BLaER1 (cell line): ENCODE results near the gene ADAMTS6.

ENCODE experiments used
- H3K27ac ChIP-seq: shearing (Covaris generic); formaldehyde crosslinking; 2 replicates; pipeline ENCODE4 v1.8.1; 2022
- H3K27me3 ChIP-seq: shearing (Covaris generic); formaldehyde crosslinking; 2 replicates; pipeline ENCODE4 v1.8.1; 2022
- H3K36me3 ChIP-seq: shearing (Covaris generic); formaldehyde crosslinking; 2 replicates; pipeline ENCODE4 v1.8.1; 2022
- H3K4me1 ChIP-seq: shearing (Covaris generic); formaldehyde crosslinking; 2 replicates; pipeline ENCODE4 v1.8.1; 2022
- H3K4me2 ChIP-seq: shearing (Covaris generic); formaldehyde crosslinking; 2 replicates; pipeline ENCODE4 v1.8.1; 2022
- H3K4me3 ChIP-seq: shearing (Covaris generic); formaldehyde crosslinking; 2 replicates; pipeline ENCODE4 v1.8.1; 2022
- H3K9ac ChIP-seq: shearing (Covaris generic); formaldehyde crosslinking; 2 replicates; pipeline ENCODE4 v1.8.1; 2022
- H3K9me3 ChIP-seq: shearing (Covaris generic); formaldehyde crosslinking; 2 replicates; pipeline ENCODE4 v1.8.1; 2022
- H4K20me1 ChIP-seq: shearing (Covaris generic); formaldehyde crosslinking; 2 replicates; pipeline ENCODE4 v1.8.1; 2022
- Cebpa-rat ChIP-seq: shearing (Covaris generic); IDR thresholded peaks from 2 replicates; pipeline ENCODE4 v1.8.1; 2022

ADAMTS6 gene

GRCh38 chr5:65213921-65214525, 267.7 kb downstream of the ADAMTS6 start:
- H3K27me3 ChIP-seq = no peaks in the 10 kb centered on the region
- H4K20me1 ChIP-seq = no peaks in the 10 kb centered on the region
- H3K9me3 ChIP-seq = no peaks in the 10 kb centered on the region
- TF ChIP-seq Cebpa-rat = no peak
- no peak overlapping the region for H3K4me2 ChIP-seq
- no peak overlapping the region for H3K4me3 ChIP-seq
- no peaks in the 10 kb centered on the region for H3K36me3 ChIP-seq
- H3K27ac ChIP-seq = no peak overlapping the region
- no peak overlapping the region for H3K9ac ChIP-seq
- H3K4me1 ChIP-seq = no peaks in the 10 kb centered on the region

- Histone ChIP-seq H4K20me1 (no peaks in the 10 kb centered on the region), H3K36me3 (no peaks in the 10 kb centered on the region), H3K27me3 (no peaks in the 10 kb centered on the region), H3K27ac (no peak overlapping the region), H3K9ac (no peak overlapping the region), H3K9me3 (no peaks in the 10 kb centered on the region), H3K4me2 (no peak overlapping the region), H3K4me1 (no peaks in the 10 kb centered on the region), H3K4me3 (no peak overlapping the region)
- no peak for TF ChIP-seq Cebpa-rat
Measured at GRCh38 chr5:65209341-65209740, 272.4 kb downstream of the ADAMTS6 start.

DNA sequence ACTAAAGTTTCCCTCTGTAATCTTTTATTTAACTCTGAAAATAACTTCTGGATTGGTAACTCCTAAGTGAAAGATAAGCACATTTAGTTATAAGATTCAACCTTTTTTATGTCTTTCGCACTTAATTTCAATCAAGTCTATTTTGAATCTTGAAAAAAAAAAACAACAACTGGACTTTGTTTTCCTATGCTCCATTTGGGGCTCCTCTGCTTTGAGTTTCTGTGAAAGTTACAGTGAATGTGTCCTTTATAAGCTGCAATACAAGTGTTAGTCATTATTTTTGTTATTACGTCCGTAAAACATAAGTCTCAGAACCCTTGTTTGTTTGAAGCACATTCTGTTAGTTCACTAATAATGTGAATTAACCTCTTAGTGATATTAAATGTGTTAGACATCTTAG, 276.8 kb downstream of the ADAMTS6 start:
- no peaks in the 10 kb centered on the region for H3K36me3 ChIP-seq
- no peak for TF ChIP-seq Cebpa-rat
- no peak overlapping the region for H3K27ac ChIP-seq
- H3K4me3 ChIP-seq = no peak overlapping the region
- no peaks in the 10 kb centered on the region for H3K27me3 ChIP-seq
- H3K4me1 ChIP-seq = no peaks in the 10 kb centered on the region
- no peaks in the 10 kb centered on the region for H4K20me1 ChIP-seq
- H3K9me3 ChIP-seq = no peaks in the 10 kb centered on the region
- H3K4me2 ChIP-seq = no peak overlapping the region
- H3K9ac ChIP-seq = no peak overlapping the region

- H3K4me2 ChIP-seq = no peak overlapping the region
- no peaks in the 10 kb centered on the region for H3K27me3 ChIP-seq
- no peaks in the 10 kb centered on the region for H3K36me3 ChIP-seq
- H3K27ac ChIP-seq = no peak overlapping the region
- no peaks in the 10 kb centered on the region for H3K9me3 ChIP-seq
- H3K4me1 ChIP-seq = no peaks in the 10 kb centered on the region
- H3K4me3 ChIP-seq = no peak overlapping the region
- H4K20me1 ChIP-seq = no peaks in the 10 kb centered on the region
- H3K9ac ChIP-seq = no peak overlapping the region
- no peak for TF ChIP-seq Cebpa-rat
Measured at GRCh38 chr5:65203746-65204145, 278.0 kb downstream of the ADAMTS6 start.

GRCh38 chr5:65199993-65200675, 281.6 kb downstream of the ADAMTS6 start:
- Histone ChIP-seq H3K36me3 (no peaks in the 10 kb centered on the region), H3K27me3 (no peaks in the 10 kb centered on the region), H3K4me1 (no peaks in the 10 kb centered on the region), H3K9ac (no peak overlapping the region), H3K27ac (no peak overlapping the region), H4K20me1 (no peaks in the 10 kb centered on the region), H3K9me3 (no peaks in the 10 kb centered on the region), H3K4me3 (no peak overlapping the region), H3K4me2 (no peak overlapping the region)
- no peak for TF ChIP-seq Cebpa-rat

GRCh38 chr5:65198456-65199120, 283.1 kb downstream of the ADAMTS6 start:
- no peaks in the 10 kb centered on the region for H4K20me1 ChIP-seq
- no peak overlapping the region for H3K27ac ChIP-seq
- H3K9ac ChIP-seq = no peak overlapping the region
- H3K4me3 ChIP-seq = no peak overlapping the region
- no peak overlapping the region for H3K4me2 ChIP-seq
- H3K4me1 ChIP-seq = no peaks in the 10 kb centered on the region
- H3K27me3 ChIP-seq = no peaks in the 10 kb centered on the region
- TF ChIP-seq Cebpa-rat = no peak
- no peaks in the 10 kb centered on the region for H3K36me3 ChIP-seq
- no peaks in the 10 kb centered on the region for H3K9me3 ChIP-seq

DNA sequence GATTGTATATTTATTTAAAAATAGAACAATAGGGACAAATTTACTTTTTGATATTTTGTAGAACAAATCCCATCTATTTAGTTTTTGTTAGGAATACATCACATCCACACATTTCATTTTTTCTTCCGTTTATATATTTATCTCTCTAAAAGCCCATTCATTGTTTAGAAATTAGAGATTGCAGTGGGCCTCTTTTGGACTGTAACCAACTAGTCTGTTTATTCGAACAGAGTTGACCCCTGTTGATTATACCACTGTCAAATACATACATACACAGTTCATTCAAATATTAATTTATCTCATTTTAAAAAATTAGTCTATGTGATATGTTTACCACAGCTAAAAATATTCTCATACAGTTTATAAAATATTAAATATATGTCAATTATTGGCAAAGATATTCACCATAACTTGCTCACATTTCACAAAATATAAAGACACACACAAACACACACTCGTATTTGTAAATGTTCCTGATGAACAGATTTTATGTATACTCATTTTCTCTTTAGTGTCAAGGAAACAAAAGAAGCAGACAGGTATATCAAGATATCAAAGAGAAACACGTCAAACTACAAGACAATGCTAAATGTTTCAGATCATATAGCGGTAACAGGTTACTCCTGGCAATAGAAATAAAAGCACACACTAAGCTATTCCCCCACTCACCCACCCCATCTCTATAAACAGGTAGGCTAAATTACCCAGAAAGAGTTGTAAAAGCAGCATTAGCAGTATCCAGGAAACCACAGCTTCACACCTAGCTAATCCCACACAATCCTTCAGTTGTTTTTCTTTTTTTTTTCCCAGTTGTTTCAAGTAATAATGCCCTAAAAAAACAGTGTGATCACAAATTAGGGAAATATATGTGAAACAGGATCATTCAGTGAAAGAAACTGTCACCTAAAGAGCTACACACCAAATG, 283.9 kb downstream of the ADAMTS6 start:
- Histone ChIP-seq H3K4me1 (no peaks in the 10 kb centered on the region), H3K27ac (no peak overlapping the region), H3K4me2 (no peak overlapping the region)

DNA sequence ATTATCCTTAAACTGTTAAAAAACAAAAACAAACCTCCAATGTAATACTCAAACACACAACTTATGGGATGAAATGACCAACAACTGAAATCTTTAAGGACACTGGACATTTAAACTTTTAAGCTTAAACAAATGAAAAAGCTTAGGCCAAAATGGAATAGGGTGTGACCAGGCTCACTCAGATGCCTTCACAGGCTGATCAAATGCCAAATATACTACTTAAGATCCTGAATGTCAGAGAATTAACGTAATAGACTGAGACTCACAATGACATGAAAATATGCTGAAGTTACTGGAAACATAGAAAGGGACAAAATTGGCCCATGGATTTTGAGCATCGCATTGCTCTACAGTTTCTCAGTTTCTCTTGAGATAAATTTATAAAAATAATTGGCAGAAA, 286.8 kb downstream of the ADAMTS6 start:
- no peak for TF ChIP-seq Cebpa-rat
- H4K20me1 ChIP-seq = no peaks in the 10 kb centered on the region
- no peaks in the 10 kb centered on the region for H3K4me1 ChIP-seq
- no peak overlapping the region for H3K27ac ChIP-seq
- no peaks in the 10 kb centered on the region for H3K36me3 ChIP-seq
- H3K9ac ChIP-seq = no peak overlapping the region
- H3K9me3 ChIP-seq = no peaks in the 10 kb centered on the region
- H3K27me3 ChIP-seq = no peaks in the 10 kb centered on the region
- H3K4me3 ChIP-seq = no peak overlapping the region
- no peak overlapping the region for H3K4me2 ChIP-seq

More for the DNA sequence above, 283.9 kb downstream of the ADAMTS6 start:
- no peaks in the 10 kb centered on the region for H3K36me3 ChIP-seq
- no peaks in the 10 kb centered on the region for H3K27me3 ChIP-seq
- H3K9me3 ChIP-seq = no peaks in the 10 kb centered on the region
- H4K20me1 ChIP-seq = no peaks in the 10 kb centered on the region
- TF ChIP-seq Cebpa-rat = no peak
- no peak overlapping the region for H3K4me3 ChIP-seq
- H3K9ac ChIP-seq = no peak overlapping the region

DNA sequence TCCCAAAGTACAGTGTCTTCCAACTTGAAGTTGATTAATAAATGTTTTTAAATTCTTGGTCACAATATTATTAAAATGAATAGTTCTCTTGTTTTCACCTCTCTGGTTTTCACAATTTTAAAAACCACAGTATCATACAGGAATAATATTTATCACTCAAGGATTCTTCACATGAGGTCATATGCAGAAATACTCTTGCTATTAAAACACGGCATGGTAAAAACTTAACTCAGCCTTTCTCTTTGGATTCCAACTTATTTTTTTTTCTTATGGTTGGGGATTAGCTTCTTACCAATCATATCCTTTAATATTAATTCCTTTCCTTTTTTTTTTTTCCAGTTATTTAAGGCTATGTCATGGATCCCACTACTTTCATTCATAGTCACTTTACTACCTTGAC, 289.4 kb downstream of the ADAMTS6 start:
- no peaks in the 10 kb centered on the region for H3K4me1 ChIP-seq
- no peak overlapping the region for H3K27ac ChIP-seq
- no peak for TF ChIP-seq Cebpa-rat
- no peaks in the 10 kb centered on the region for H3K9me3 ChIP-seq
- H3K4me2 ChIP-seq = no peak overlapping the region
- no peaks in the 10 kb centered on the region for H3K36me3 ChIP-seq
- no peaks in the 10 kb centered on the region for H3K27me3 ChIP-seq
- H3K4me3 ChIP-seq = no peak overlapping the region
- H4K20me1 ChIP-seq = no peaks in the 10 kb centered on the region
- H3K9ac ChIP-seq = no peak overlapping the region
